GM15510 (cell line): Measurements from ENCODE around the gene SRBD1.

ENCODE experiments used
- POLR2A ChIP-seq: IDR thresholded peaks from 3 replicates; pipeline ENCODE4 v1.6.1; 2011; ENCODE audit warnings: borderline replicate concordance; ENCODE audit not compliant: insufficient read length; ENCODE audit errors: extremely low read depth

Gene SRBD1, protein sequence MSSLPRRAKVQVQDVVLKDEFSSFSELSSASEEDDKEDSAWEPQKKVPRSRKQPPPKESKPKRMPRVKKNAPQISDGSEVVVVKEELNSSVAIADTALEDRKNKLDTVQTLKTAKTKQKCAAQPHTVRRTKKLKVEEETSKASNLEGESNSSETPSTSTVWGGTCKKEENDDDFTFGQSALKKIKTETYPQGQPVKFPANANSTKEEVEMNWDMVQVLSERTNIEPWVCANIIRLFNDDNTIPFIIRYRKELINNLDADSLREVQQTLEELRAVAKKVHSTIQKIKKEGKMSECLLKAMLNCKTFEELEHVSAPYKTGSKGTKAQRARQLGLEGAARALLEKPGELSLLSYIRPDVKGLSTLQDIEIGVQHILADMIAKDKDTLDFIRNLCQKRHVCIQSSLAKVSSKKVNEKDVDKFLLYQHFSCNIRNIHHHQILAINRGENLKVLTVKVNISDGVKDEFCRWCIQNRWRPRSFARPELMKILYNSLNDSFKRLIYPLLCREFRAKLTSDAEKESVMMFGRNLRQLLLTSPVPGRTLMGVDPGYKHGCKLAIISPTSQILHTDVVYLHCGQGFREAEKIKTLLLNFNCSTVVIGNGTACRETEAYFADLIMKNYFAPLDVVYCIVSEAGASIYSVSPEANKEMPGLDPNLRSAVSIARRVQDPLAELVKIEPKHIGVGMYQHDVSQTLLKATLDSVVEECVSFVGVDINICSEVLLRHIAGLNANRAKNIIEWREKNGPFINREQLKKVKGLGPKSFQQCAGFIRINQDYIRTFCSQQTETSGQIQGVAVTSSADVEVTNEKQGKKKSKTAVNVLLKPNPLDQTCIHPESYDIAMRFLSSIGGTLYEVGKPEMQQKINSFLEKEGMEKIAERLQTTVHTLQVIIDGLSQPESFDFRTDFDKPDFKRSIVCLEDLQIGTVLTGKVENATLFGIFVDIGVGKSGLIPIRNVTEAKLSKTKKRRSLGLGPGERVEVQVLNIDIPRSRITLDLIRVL

DNA sequence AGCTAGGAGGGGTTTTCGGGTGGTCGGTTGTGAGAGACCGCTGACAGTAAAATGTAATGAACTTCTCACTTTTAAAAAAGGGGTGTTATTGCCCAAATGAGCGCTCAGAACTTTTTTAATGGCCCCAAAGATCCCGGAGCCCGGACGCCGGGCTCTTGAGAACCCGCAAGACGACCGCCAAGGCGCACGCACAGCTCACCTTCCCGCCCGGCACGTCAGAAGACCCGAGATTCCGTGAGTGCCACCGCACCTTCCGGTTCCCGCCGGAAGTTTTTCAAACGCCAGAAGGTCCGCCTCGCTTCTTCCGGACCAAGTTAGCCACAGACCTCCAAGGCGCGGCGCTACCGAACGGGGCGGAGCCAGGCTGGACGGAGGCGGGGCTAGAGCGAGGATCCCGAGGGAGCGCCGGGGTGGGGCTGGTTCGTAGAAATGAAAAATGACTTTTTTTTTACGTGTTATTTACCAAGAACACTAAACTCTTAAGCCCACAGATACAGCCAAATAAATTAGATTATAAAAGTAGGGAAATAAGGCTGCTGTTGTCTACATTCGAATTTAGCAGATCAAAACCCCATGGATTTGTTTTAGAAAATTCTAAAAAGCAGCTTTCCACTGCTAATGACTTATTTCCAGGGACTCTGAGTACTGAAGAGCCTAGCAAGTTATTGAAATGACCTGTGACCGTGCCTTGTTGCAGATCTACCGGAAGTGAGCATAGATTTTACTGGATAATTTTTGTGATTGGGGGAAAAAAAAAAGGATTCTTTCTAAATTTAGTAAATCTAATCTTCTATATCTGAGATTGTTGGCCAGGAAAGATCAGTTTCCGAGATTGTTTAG, at the start of gene SRBD1:
SRBD1 (minus strand) TSS at position 248 of the 840 bp plus-strand sequence. CDS start 5,826 bp downstream, outside the sequence.
- TF ChIP-seq POLR2A: peak; percentile 88

GRCh38 chr2:45654250-45654649, 43.2 kb upstream of the SRBD1 start:
- no peak for TF ChIP-seq POLR2A

DNA sequence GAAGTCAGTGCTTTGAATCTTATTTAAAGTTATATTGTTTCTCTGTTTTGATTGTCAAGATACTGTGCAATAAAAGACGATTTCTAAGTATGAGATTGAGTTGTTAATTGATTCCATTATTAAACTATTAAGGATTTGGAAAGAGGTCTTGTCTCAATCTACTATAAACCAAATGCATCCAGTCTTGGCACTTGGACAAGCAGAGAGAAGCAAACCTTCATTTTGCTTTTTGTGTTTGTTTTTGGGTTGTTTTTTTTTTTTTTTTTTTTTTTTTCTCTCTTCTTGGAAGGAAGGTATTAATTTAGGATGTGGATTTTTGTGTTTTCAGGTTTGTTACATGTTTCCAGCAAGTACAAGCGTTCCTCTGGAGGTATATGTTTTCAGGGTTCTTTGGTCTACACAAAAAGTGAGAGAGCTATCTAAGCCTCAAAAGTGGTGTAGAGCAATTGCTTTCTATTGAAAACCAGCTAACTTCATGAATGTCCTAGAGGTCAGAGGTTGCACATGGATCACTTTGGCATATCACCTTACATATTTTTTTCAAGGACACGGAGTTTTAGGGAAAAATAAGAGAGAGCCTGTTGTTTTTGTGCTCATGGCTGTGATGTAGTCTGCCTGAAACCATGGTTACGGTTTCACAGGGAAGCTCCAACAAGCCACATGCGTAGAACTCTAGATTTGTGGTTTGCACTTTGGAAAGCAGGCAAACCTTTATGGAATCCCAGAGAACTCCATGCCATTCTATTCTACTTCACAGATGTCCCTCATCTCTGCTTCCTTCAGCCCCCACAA, 42.3 kb upstream of the SRBD1 start:
- no peak for TF ChIP-seq POLR2A

DNA sequence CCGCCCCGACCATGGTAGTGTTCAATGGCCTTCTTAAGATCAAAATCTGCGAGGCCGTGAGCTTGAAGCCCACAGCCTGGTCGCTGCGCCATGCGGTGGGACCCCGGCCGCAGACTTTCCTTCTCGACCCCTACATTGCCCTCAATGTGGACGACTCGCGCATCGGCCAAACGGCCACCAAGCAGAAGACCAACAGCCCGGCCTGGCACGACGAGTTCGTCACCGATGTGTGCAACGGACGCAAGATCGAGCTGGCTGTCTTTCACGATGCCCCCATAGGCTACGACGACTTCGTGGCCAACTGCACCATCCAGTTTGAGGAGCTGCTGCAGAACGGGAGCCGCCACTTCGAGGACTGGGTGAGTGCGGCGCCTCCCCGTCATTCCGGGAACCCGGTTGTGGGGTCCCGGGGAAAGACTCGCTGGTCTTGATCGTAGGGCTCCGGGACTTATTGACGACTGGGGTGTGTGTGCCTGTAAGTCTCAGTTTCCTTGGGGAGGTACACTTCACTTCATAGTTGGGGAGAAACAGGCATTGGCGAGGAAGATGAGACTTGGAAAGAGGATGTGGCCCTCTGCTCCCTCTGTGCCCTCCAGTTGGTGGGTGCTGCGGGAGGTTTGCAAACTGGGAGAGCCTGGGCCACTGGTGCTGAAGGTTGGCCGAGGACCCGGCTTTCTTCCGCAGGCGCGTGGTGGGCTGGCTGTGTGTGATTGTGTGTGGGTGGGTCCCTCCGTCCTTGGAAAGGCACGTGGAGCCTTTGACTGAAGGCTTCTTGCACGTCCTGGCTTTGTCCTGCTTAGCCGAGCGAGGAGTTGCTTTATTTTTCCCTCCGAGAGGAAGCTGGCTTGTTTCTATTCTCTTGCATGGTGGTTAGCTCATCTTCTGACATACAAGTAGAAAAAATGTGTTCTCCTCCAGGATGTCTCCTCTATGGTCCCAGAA, 41.3 kb upstream of the SRBD1 start:
- no peak for TF ChIP-seq POLR2A

DNA sequence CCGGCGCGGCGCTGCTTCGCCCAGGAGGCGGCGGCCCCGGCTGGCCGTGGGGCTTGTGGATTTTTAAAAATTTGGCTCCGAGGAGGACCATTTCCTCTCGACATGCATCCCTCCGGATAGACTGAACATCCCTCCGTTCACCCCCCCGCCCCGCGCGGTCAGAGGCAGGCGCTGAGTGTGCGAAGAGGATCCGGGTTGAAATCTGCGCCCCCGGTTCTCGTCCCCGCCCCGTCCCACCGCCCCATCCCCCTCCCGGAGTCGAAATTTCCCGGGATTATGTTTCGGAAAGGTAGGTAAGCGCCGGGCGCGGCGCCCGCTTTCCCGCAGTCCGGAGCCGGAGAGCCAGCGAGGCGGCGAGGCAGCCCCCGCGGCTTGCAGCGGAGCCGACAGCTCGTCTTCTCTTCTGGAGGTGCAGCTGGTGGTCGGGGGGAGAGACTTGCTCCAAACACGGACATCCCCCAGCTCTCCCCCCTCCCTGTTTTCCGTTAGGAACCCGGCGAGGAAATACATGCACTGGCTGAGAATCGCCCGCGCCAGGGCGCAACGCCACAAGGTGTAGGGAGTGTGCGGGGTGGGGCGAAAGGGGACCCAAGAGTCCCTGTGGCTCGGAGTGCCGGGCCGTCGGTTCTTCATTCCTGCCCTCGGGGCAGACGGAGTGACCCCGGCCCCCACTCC, 40.5 kb upstream of the SRBD1 start, which contains the start of gene PRKCE:
PRKCE (plus strand) TSS at position 261 of the 675 bp plus-strand sequence.
- TF ChIP-seq POLR2A: no peak

- peak; percentile 91 for TF ChIP-seq POLR2A
Observed at GRCh38 chr2:45650851-45651414, 39.9 kb upstream of the SRBD1 start.

DNA sequence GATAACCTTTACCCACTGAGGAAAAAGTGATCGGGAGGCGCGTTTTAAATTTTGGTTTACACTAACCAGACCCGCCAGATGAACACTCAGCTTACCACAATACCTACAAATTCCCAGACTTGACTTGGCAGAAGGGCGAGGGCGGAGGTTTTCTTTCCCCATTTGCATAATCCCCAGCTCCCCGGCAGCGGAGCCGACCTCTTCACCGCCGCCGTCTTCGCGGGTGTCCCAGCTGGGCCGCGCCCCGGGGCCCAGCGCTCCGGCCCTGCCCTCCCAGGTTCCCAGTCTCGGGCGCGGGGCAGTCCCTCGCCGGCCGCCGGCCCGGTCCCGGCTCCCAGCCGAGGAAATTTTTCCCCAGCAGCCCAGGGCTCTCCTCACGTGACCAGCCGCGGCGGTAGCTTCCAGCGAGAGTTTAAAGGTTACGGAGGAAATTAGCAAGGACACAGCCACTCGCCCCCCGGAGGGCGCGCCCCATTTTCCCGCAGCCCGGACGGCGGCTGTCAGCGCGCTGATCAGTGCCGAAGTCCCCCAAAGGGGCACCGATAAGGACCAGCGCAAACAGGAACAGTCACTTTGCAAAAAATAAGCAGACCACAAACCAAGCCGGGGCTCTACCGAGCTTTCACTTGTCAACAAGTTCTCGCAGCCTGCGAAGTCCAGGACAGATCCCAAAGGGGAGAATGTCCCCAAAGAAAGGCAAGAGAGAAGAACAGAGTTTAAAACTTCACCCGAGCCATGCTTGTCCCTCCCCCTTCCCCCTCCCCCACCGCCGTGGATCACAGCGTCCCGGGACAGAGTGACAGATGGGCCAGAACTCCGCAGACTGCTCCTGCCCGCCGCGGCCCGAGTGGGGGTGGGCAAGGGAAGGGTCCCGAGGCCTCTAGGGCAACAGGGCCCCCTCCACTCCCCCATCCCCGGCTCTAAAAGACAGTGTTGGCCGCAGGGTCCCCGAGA, 39.1 kb upstream of the SRBD1 start:
- TF ChIP-seq POLR2A: peak; percentile 56

GRCh38 chr2:45649462-45649857, 38.4 kb upstream of the SRBD1 start:
- TF ChIP-seq POLR2A: no peak

- TF ChIP-seq POLR2A: no peak
Observed at GRCh38 chr2:45648636-45649035, 37.6 kb upstream of the SRBD1 start.

DNA sequence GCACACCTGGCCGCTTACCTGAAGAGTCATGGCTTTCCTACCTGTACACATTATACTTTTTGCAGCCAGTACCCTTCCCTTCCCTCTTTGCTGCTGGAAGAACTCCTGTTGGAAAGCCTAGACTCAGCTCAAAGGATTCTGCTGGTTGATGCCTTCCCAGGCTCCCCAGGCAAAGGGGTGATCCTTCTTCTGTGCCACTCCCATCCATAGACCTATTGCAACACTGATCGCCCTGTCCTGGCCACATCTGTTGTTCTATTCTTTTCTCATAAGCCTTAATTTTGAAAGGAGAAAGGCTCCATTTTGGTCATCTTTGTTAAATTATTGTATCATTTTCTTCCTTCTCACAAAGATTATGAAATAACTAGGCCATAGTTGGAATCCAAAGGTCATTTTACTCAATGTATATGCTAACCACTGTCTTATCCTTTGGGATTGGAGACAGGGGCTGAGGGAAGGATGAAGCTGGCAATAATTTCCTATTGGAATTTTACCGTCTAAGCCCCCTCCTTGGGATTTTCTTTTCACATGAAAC, 37.0 kb upstream of the SRBD1 start:
- TF ChIP-seq POLR2A: no peak
